Fibroblast of mammary gland (primary cell): ENCODE data around the gene ANO6.
A peak's percentile ranks its signal among the peaks of the same experiment; 100 is the strongest.

Experiments used
- DNase-seq: peaks from one replicate; pipeline ENCODE4 v3.0.0-alpha.2; 2010; ENCODE audit warnings: low read depth
- H3K4me3 ChIP-seq: 2 replicates; pipeline ENCODE4 v1.5.1; 2011; ENCODE audit warnings: low read depth, mild to moderate bottlenecking, low read length, moderate library complexity; ENCODE audit not compliant: control insufficient read depth
- TF ChIP-seq, protein P1 (sequence below): conservative IDR thresholded peaks from 2 replicates; pipeline ENCODE4 v1.5.1; 2011; ENCODE audit warnings: low read depth, low read length, inconsistent platforms; ENCODE audit not compliant: control insufficient read depth, insufficient read depth

Gene ANO6

DNA sequence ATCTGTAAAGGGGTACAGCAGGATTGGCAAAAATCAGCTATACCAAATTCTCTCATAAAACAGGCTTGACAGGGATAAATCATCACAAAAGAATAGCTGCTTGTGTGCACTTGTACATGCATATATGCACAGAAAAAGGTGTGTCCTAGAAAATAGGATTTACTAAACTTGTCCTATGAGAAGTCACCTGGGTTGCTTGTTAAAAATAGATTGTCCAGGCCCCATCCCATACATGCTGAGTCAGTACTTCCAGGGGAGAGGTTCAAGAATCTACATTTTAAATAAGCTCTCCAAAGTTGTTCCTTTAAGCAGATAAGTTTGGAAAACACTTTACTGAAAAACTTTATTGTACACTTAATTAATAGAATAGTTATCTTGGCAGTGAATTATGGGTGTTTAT, 123.1 kb downstream of the ANO6 start:
- no peak overlapping the region for H3K4me3 ChIP-seq
- no peak for DNase-seq
- TF ChIP-seq, protein P1, sequence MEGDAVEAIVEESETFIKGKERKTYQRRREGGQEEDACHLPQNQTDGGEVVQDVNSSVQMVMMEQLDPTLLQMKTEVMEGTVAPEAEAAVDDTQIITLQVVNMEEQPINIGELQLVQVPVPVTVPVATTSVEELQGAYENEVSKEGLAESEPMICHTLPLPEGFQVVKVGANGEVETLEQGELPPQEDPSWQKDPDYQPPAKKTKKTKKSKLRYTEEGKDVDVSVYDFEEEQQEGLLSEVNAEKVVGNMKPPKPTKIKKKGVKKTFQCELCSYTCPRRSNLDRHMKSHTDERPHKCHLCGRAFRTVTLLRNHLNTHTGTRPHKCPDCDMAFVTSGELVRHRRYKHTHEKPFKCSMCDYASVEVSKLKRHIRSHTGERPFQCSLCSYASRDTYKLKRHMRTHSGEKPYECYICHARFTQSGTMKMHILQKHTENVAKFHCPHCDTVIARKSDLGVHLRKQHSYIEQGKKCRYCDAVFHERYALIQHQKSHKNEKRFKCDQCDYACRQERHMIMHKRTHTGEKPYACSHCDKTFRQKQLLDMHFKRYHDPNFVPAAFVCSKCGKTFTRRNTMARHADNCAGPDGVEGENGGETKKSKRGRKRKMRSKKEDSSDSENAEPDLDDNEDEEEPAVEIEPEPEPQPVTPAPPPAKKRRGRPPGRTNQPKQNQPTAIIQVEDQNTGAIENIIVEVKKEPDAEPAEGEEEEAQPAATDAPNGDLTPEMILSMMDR = no peak

DNA sequence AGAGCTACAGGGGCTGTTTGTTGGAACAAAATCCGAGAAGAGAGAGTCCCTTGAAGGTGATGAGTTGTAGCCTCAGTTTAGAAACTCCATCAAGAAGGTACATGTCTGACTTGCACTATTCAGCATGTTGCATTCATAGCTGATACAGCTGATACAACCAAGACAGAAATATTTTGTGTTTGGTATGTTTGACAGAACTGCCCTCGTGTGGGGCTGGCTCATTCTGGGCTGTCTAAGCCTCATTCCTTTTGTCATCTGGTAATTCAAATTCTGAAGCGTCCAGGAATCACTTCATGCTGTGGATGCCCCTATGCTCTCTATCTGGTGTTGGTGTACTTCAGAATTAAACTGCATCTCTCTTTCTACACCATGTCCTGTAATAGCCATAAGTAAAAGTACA, 126.3 kb downstream of the ANO6 start:
- TF ChIP-seq, protein P1 = no peak
- H3K4me3 ChIP-seq = no peak overlapping the region
- DNase-seq = no peak

DNA sequence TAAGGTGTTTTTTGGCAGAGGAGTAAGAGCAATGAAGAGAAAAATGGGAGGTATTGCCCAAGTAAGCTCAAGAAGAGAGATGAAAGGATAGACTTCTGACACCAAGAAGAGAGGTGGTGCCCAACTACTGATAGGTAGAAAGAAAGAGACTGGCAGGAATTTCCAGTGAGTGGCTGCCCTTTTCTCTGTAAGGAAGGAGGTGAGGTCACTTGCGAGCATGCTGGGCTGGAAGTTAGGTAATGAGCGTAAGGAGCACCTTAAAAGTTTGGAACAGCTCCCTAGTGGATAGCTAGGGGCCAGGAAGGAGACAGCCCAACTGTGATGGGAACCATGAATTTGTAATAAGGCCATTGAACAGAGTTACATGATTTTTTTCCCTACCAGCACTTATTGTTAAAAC, 127.0 kb downstream of the ANO6 start:
- no peak overlapping the region for H3K4me3 ChIP-seq
- TF ChIP-seq, protein P1 = no peak
- no peak for DNase-seq

DNA sequence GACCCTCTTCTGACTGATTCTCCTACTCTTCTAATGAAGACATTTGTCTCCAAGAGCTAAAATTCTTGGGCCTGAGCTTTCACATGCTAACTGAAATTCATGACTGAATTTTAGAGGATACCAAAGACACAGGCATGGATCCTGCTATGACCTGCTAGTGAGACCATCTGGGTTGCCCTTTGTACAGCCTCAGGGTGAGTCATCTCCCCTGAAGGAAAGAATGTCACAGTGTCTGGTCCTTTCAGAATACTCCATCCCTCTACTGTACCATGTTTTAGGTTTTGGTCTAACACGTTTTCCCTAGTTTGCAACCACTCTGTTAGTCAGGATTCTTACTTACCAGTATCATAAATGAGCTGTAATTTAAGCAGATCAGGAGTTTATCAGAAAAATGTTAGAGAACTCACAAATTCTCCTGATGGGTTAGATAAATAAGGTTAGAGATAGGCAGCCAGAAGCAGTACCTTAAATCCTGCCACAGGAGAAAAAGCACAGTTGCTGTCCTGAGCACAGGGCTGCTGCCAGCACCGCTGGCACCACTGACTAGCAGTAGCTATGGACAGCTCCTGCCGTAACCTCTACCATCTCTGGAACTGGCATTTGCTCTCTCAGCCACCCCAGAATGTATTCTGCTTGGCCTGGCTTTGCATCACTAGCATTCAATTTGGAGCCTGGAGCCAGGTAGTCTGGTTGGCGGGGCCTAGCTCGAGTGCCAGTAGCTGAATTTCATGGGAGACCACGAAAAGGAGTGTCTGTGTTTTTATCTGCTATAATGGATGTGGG, 127.6 kb downstream of the ANO6 start:
- TF ChIP-seq, protein P1 = no peak
- DNase-seq = peak; percentile 64
- H3K4me3 ChIP-seq = no peak overlapping the region

DNA sequence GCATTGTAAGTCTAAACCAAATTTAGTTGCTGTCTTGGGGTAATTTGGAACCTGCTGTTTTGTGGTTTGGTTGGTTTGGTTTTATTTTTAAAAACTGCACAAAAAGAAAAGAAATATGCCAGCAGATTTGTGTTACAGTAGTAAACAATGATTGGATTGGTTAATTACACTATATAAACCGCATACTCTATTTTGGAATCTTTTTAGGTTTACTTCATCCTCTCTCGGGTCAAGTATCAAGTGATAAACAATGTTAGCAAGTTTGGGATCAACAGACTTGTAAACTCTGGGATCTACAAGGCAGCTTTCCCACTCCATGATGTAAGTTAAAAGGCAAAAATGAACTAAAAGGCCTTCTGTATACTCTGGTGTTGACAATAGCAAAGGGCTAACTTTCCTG, 132.4 kb downstream of the ANO6 start:
- no peak for DNase-seq
- TF ChIP-seq, protein P1 = no peak
- no peak overlapping the region for H3K4me3 ChIP-seq

DNA sequence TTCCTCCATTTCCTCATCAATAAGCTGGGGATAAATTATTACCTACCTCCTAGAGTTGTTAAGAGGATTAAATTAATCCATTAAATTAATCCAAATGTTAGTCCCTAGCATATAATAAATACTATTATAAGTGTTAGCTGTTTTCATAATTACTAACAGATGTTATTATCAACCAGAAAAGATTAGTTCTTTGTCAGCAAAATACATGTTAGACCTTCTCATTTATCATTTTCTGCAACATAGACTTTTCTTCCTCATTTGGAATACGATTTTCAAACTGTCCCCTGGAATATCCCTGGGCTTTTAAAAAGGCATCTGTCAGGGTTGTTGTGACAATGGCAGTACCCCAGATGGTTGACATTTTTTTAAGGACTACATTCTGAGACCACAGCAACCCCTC, 133.1 kb downstream of the ANO6 start:
- DNase-seq = no peak
- TF ChIP-seq, protein P1 = no peak
- no peak overlapping the region for H3K4me3 ChIP-seq
